GM21381 (cell line): Measurements from ENCODE around the gene HPRT1.

Experiments
- ATAC-seq: cut with Tn5 transposase; IDR thresholded peaks from one replicate; pipeline ENCODE4 v1.9.1; 2021; ENCODE audit warnings: mild to moderate bottlenecking, moderate library complexity; ENCODE audit not compliant: unreplicated experiment

Gene HPRT1

DNA sequence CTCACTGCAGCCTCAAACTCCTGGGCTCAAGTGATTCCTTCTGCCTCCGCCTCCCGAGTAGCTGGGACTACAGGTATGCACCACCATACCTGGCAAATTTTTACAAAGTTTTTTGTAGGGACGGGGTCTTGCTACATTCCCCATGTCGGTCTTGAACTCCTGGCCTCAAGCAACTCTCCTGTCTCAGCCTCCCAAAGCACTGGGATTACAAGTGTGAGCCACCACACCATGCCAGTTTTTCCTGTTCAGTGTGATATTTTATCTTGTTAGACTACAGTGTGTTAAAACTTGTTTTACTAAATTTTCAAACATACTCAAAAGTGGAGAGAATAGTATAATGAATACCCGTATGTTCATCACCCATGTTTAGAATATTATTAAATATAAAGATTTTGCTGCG lies 12.1 kb downstream of the HPRT1 start:
- no peak for ATAC-seq

- no peak for ATAC-seq
Measured at GRCh38 chrX:134476284-134476683, 16.3 kb downstream of the HPRT1 start.

DNA sequence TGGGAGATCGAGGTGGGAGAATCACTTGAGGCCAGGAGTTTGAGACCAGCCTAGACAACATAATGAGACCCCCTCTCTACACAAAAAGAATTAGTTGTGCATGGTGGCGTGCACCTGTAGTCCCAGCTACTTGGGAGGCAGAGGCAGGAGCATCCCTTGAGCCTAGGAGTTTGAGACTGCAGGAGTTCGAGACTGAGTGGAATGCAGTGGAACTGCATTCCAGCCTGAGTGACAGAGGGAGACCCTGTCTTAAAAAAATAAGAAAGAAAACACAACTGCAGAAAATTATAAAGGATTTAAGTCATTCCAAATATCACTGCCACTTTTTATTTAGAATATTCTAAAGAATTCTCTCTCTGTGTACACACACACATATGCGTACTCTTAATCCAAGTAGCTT lies 18.4 kb downstream of the HPRT1 start:
- no peak for ATAC-seq

GRCh38 chrX:134480061-134480460 lies 20.1 kb downstream of the HPRT1 start:
- ATAC-seq = no peak

- ATAC-seq = no peak
Measured at GRCh38 chrX:134481339-134481738, 21.4 kb downstream of the HPRT1 start.

DNA sequence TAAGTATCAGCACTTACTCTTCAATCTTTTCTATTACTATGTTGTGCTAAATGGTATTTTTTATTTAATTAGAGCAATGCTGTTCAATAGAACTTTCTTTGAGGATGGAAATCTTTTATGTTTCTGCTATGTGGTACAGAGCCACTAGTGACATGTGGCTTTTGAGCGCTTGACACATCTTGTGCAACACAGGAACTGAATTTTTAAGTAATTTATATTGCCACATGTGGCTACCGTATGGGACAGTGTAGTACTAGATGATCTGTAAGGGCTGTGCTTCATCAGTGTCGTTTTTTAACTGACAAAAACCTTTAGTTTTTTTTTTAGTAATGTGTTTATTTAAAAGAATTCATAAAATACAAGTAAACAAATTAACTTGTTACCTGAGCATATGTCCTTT lies 22.4 kb downstream of the HPRT1 start:
- no peak for ATAC-seq

GRCh38 chrX:134484039-134484438 lies 24.1 kb downstream of the HPRT1 start:
- no peak for ATAC-seq

GRCh38 chrX:134501941-134502340 lies 42.0 kb downstream of the HPRT1 start:
- no peak for ATAC-seq

DNA sequence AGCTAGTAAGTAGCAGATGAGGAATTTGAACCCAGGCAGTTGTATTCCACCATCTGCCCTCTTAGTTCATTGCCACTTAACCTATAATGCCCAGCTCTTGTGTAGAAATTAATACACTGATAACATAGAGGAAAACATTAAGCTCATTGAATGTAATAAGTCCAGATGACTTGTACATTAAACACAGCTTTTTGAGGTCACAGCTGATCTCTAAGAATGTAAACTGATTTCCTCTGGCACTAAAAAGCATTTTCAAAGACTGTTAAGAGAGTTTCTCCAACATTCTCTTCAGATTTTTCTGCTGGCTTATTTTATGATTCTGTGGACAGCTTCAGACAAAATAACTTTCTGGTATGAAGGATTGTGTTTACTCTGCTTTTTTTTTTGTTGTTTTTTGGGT lies 42.7 kb downstream of the HPRT1 start:
- no peak for ATAC-seq

GRCh38 chrX:134512566-134512965 lies 52.6 kb downstream of the HPRT1 start:
- ATAC-seq = no peak

DNA sequence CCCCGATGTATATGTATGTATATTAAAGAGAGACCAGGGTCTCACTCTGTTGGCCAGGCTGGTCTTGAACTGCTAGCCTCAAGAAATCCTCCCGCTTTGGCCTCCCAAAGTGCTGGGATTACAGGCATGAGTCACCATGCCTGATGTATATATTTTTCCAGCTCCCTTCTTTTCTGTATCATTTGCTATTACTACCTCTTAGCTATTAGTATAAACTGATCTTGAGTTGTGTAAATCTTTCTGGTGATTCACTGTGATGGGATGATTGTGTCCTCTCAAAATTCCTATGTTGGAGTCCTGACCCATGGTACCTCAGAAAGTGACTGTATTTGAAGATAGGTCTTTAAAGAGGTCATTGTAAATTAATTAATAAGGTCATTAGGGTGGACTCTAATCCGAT lies 53.1 kb downstream of the HPRT1 start:
- no peak for ATAC-seq

- no peak for ATAC-seq
Measured at GRCh38 chrX:134520860-134521390, 61.0 kb downstream of the HPRT1 start.

GRCh38 chrX:134524181-134524580 lies 64.2 kb downstream of the HPRT1 start:
- no peak for ATAC-seq

DNA sequence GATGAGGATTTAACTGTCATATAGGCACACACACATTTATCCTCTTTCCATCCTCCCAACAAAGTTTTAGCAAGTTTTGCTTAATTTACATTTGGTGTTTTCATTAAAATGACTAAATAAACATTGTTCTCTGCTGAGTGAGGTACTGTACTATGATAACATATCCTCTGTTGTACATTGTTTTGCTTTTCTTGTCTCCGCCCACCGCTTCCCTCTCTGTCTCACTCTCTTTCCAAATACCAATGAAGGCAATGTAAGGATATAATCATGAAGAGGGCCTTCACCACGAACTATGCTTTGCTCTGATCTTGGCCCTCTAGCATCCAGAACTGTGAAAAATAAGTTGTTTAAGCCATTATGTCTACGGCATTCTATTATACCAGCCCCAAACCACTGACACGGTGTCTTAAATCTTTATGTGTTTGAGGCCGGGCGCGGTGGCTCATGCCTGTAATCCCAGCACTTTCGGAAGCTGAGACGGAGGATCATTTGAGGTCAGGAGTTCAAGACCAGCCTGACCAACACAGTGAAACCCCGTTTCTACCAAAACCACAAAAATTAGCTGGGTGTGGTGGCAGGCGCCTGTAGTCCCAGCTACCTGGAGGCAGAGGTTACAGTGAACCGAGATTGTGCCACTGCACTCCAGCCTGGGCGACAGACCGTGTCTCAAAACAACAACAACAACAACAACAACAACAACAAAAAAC lies 65.3 kb downstream of the HPRT1 start:
- ATAC-seq = no peak

GRCh38 chrX:134526399-134526798 lies 66.4 kb downstream of the HPRT1 start:
- no peak for ATAC-seq

- no peak for ATAC-seq
Measured at GRCh38 chrX:134528960-134529359, 69.0 kb downstream of the HPRT1 start.

DNA sequence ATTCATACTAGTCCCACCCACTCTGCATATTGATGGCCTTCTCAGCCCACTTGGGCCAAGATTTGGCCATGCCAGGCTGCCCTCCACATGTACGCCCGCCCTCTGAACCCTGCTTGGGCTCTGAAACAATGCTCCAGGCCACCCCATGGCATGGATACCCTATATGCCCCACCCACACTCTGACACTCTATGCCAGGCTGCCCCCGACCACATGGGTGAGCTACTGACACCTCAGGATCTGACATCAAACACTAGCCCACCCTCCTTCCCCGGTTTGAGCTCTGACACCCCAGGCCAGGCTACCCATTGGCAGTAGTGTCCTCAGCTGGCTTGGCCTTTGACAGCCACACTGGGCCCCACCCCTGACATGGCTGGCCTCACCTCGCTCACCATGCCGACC lies 69.5 kb downstream of the HPRT1 start:
- no peak for ATAC-seq

GRCh38 chrX:134530845-134531244 lies 70.9 kb downstream of the HPRT1 start:
- no peak for ATAC-seq

DNA sequence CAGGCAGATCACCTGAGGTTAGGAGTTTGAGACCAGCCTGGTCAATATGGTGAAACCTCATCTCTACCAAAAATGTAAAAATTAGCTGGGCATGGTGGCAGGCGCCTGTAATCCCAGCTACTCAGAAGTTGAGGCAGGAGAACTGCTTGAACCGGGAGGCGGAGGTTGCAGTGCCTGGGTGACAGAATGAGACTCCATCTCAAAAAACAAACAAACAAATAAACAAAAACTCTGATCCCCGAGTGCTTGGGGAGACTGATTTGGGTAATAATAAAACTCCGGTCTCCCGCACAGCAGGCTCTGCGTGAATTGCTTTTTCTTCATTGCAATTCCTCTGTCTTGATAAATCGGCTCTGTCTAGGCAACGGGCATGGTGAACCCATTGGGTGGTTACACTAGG lies 73.4 kb downstream of the HPRT1 start:
- no peak for ATAC-seq

- ATAC-seq = no peak
Measured at GRCh38 chrX:134533952-134534351, 74.0 kb downstream of the HPRT1 start.

DNA sequence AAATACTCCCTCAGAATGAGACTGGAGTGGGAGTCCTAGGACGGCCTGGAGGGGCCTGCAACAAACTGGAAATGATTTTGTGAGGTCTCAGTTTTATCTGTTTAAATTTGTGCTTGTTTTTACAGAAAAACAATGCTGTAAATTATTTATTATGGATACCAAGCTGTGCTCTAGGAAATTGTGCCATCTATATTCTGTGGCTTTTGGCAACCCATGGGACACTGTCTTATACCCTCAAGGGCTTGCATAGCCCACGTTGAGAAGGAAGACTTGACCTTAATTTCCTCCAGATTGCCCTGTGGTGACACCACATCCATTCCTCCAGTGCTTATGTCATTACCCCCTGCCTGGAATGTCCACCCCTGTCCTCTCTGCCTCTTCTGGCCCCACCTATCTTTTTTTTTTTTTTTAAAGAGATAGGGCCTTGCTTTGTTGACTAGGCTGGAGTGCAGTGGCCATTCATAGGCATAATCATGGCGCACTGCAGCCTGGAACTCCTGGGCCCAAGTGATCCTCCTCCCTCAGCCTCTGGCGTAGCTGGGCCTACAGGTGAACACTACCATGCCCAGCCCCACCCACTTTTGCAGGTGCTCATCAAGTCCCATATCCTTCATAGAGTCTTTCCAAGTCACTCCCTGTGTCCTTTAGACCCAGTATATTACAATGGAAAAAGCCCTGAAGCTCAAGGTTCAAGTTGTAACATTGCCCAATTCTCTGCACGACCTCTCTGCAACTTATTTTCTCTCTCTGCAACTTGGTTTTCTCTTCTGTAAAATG lies 77.4 kb downstream of the HPRT1 start:
- ATAC-seq = no peak

GRCh38 chrX:134538316-134538715 lies 78.4 kb downstream of the HPRT1 start:
- no peak for ATAC-seq
